ENCODE measurements around the gene MXI1. TPM values are rescaled to one million over a fixed set of nuclear protein-coding genes. Genes with fewer than 3 reads are reported as not detected.

MXI1 gene
- total RNA-seq, 1 donor from 2014 or later, result 31.5 TPM

- FAIRE-seq, result no peak
- no peak overlapping the region for H3K27ac ChIP-seq (ENCODE audit: low read depth, low read length)
- H3K9me3 Mint-ChIP-seq (ENCODE audit: unreplicated experiment), result peaks cover 18% of the 10 kb centered on the region
Measured at GRCh38 chr10:110334061-110334656, 126.8 kb downstream of the MXI1 start.

GRCh38 chr10:110335314-110336064 is 128.1 kb downstream of the MXI1 start:
- DNase-seq (ENCODE audit: low read depth) (no peak), FAIRE-seq (peak; percentile 34)
- no peak overlapping the region for H3K27ac Mint-ChIP-seq (ENCODE audit: unreplicated experiment)
- Histone ChIP-seq H3K79me2 (ENCODE audit: insufficient read depth, low read length) (no peaks in the 10 kb centered on the region), H3K4me3 (ENCODE audit: insufficient read depth, low read depth, low read length) (no peak overlapping the region), H2AFZ (ENCODE audit: low read depth, low read length) (peak overlapping the region; percentile 3), H3K27ac (ENCODE audit: low read depth, low read length) (peak overlapping the region; percentile 41), H4K20me1 (ENCODE audit: insufficient read depth, low read length) (no peaks in the 10 kb centered on the region), H3K4me1 (ENCODE audit: insufficient read depth, low read length) (peaks cover 12% of the 10 kb centered on the region), H3K9ac (ENCODE audit: low read length) (peak overlapping the region; percentile 25), H3K36me3 (ENCODE audit: insufficient read depth, low read length) (no peaks in the 10 kb centered on the region), H3K9me3 (ENCODE audit: insufficient read depth, low read depth, low read length) (peaks cover 4% of the 10 kb centered on the region), H3K4me2 (ENCODE audit: low read length) (peak overlapping the region; percentile 66), H3K27me3 (ENCODE audit: insufficient read depth, low read length) (no peaks in the 10 kb centered on the region)
- H3K4me1 Mint-ChIP-seq (ENCODE audit: low read depth, unreplicated experiment), result peaks cover 11% of the 10 kb centered on the region
- H3K9me3 Mint-ChIP-seq (ENCODE audit: unreplicated experiment), result peaks cover 5% of the 10 kb centered on the region
- TF ChIP-seq CTCF (IDR thresholded peaks at IDR 0.05; ENCODE audit: insufficient read depth, low read depth, low read length) (no peak), EZH2 (IDR thresholded peaks at IDR 0.05; ENCODE audit: insufficient read depth, low read length) (no peak)
- no peaks in the 10 kb centered on the region for H3K27me3 Mint-ChIP-seq (ENCODE audit: low read depth, unreplicated experiment)
- H3K36me3 Mint-ChIP-seq (ENCODE audit: low read depth, unreplicated experiment), result peaks cover 3% of the 10 kb centered on the region
- H3K4me3 Mint-ChIP-seq (ENCODE audit: unreplicated experiment), result no peak overlapping the region

More at GRCh38 chr10:110334061-110334656, 126.8 kb downstream of the MXI1 start:
- DNase-seq (ENCODE audit: low read depth), result no peak
- Histone ChIP-seq H3K36me3 (ENCODE audit: insufficient read depth, low read length) (no peaks in the 10 kb centered on the region), H4K20me1 (ENCODE audit: insufficient read depth, low read length) (no peaks in the 10 kb centered on the region), H3K4me1 (ENCODE audit: insufficient read depth, low read length) (peaks cover 12% of the 10 kb centered on the region), H3K9me3 (ENCODE audit: insufficient read depth, low read depth, low read length) (peaks cover 7% of the 10 kb centered on the region), H2AFZ (ENCODE audit: low read depth, low read length) (no peak overlapping the region), H3K4me2 (ENCODE audit: low read length) (no peak overlapping the region), H3K79me2 (ENCODE audit: insufficient read depth, low read length) (no peaks in the 10 kb centered on the region), H3K27me3 (ENCODE audit: insufficient read depth, low read length) (no peaks in the 10 kb centered on the region), H3K4me3 (ENCODE audit: insufficient read depth, low read depth, low read length) (no peak overlapping the region), H3K9ac (ENCODE audit: low read length) (no peak overlapping the region)
- Mint-ChIP-seq H3K27me3 (ENCODE audit: low read depth, unreplicated experiment) (no peaks in the 10 kb centered on the region), H3K36me3 (ENCODE audit: low read depth, unreplicated experiment) (peaks cover 4% of the 10 kb centered on the region), H3K27ac (ENCODE audit: unreplicated experiment) (no peak overlapping the region), H3K4me1 (ENCODE audit: low read depth, unreplicated experiment) (peaks cover 11% of the 10 kb centered on the region), H3K4me3 (ENCODE audit: unreplicated experiment) (no peak overlapping the region)
- TF ChIP-seq EZH2 (IDR thresholded peaks at IDR 0.05; ENCODE audit: insufficient read depth, low read length) (no peak), CTCF (IDR thresholded peaks at IDR 0.05; ENCODE audit: insufficient read depth, low read depth, low read length) (no peak)
